Measurements from ENCODE around the gene TESK1.

The TESK1 gene

GRCh38 chr9:35568196-35568595 lies 36.9 kb upstream of the TESK1 start:
- DNase-seq (ENCODE audit: low spot score): no peak
- in situ Hi-C loops (cut with MboI; ENCODE audit: low sequenced_read_pairs, unreplicated experiment): no loop called here

GRCh38 chr9:35569206-35569605 lies 35.9 kb upstream of the TESK1 start:
- peak; percentile 37 for DNase-seq (ENCODE audit: low spot score)
- in situ Hi-C loops (cut with MboI; ENCODE audit: low sequenced_read_pairs, unreplicated experiment): no loop called here
- TF ChIP-seq CTCF (IDR thresholded peaks at IDR 0.05; ENCODE audit: borderline replicate concordance, control extremely low read depth, extremely low read depth, insufficient read depth, missing control alignments): no peak

More at GRCh38 chr9:35568196-35568595, 36.9 kb upstream of the TESK1 start:
- TF ChIP-seq CTCF (IDR thresholded peaks at IDR 0.05; ENCODE audit: borderline replicate concordance, control extremely low read depth, extremely low read depth, insufficient read depth, missing control alignments): no peak

GRCh38 chr9:35570709-35571504 lies 34.2 kb upstream of the TESK1 start:
- TF ChIP-seq CTCF (IDR thresholded peaks at IDR 0.05; ENCODE audit: borderline replicate concordance, control extremely low read depth, extremely low read depth, insufficient read depth, missing control alignments): no peak
- in situ Hi-C loops (cut with MboI; ENCODE audit: low sequenced_read_pairs, unreplicated experiment): no loop called here
- no peak for DNase-seq (ENCODE audit: low spot score)

- no peak for TF ChIP-seq CTCF (IDR thresholded peaks at IDR 0.05; ENCODE audit: borderline replicate concordance, control extremely low read depth, extremely low read depth, insufficient read depth, missing control alignments)
- in situ Hi-C loops (cut with MboI; ENCODE audit: low sequenced_read_pairs, unreplicated experiment): no loop called here
- no peak for DNase-seq (ENCODE audit: low spot score)
Measured at GRCh38 chr9:35574578-35575122, 30.4 kb upstream of the TESK1 start.

GRCh38 chr9:35575478-35575877 lies 29.6 kb upstream of the TESK1 start:
- no peak for DNase-seq (ENCODE audit: low spot score)
- TF ChIP-seq CTCF (IDR thresholded peaks at IDR 0.05; ENCODE audit: borderline replicate concordance, control extremely low read depth, extremely low read depth, insufficient read depth, missing control alignments): no peak
- in situ Hi-C loops (cut with MboI; ENCODE audit: low sequenced_read_pairs, unreplicated experiment): no loop called here

- DNase-seq (ENCODE audit: low spot score): no peak
- no peak for TF ChIP-seq CTCF (IDR thresholded peaks at IDR 0.05; ENCODE audit: borderline replicate concordance, control extremely low read depth, extremely low read depth, insufficient read depth, missing control alignments)
- in situ Hi-C loops (cut with MboI; ENCODE audit: low sequenced_read_pairs, unreplicated experiment): no loop called here
Measured at GRCh38 chr9:35577486-35577885, 27.6 kb upstream of the TESK1 start.

All from GM13976 (cell line).